GM21515 (cell line): ENCODE data around the gene IL23R.
A peak's percentile ranks its signal among the peaks of the same experiment; 100 is the strongest.

Experiments used
- ATAC-seq: cut with Tn5 transposase; IDR thresholded peaks from one replicate; pipeline ENCODE4 v1.9.1; 2021; ENCODE audit not compliant: unreplicated experiment

Gene IL23R

GRCh38 chr1:67148516-67149178 lies 17.6 kb upstream of the IL23R start:
- ATAC-seq: peak; percentile 13

GRCh38 chr1:67149179-67149770 lies 17.0 kb upstream of the IL23R start:
- peak; percentile 94 for ATAC-seq

GRCh38 chr1:67150931-67151330 lies 15.3 kb upstream of the IL23R start:
- no peak for ATAC-seq

- no peak for ATAC-seq
Observed at GRCh38 chr1:67158401-67158800, 7.9 kb upstream of the IL23R start.

GRCh38 chr1:67159233-67159632 lies 7.0 kb upstream of the IL23R start:
- no peak for ATAC-seq

GRCh38 chr1:67162954-67163353 lies 3.3 kb upstream of the IL23R start:
- ATAC-seq: peak; percentile 44

- no peak for ATAC-seq
Observed at GRCh38 chr1:67165468-67166041, 699 bp upstream of the IL23R start.

GRCh38 chr1:67169496-67169895 lies 3.2 kb downstream of the IL23R start:
- ATAC-seq: no peak

GRCh38 chr1:67169932-67170331 lies 3.7 kb downstream of the IL23R start:
- no peak for ATAC-seq

GRCh38 chr1:67170751-67171573 lies 4.7 kb downstream of the IL23R start:
- ATAC-seq: no peak

- no peak for ATAC-seq
Observed at GRCh38 chr1:67171574-67171955, 5.3 kb downstream of the IL23R start.

- no peak for ATAC-seq
Observed at GRCh38 chr1:67171978-67172377, 5.7 kb downstream of the IL23R start.

GRCh38 chr1:67173988-67174387 lies 7.7 kb downstream of the IL23R start:
- ATAC-seq: no peak

- no peak for ATAC-seq
Observed at GRCh38 chr1:67174716-67175284, 8.5 kb downstream of the IL23R start.

GRCh38 chr1:67175530-67176087 lies 9.4 kb downstream of the IL23R start:
- no peak for ATAC-seq

- no peak for ATAC-seq
Observed at GRCh38 chr1:67184838-67185421, 18.7 kb downstream of the IL23R start.

- no peak for ATAC-seq
Observed at GRCh38 chr1:67188137-67188536, 21.9 kb downstream of the IL23R start.

- no peak for ATAC-seq
Observed at GRCh38 chr1:67189953-67190352, 23.7 kb downstream of the IL23R start.

GRCh38 chr1:67190410-67190809 lies 24.2 kb downstream of the IL23R start:
- ATAC-seq: no peak

- ATAC-seq: no peak
Observed at GRCh38 chr1:67190942-67191341, 24.7 kb downstream of the IL23R start.
